GM12891 (cell line): ENCODE measurements around the gene ARHGAP40.

Experiments
- DNase-seq: peaks from one replicate; pipeline ENCODE4 v3.0.0; 2011; ENCODE audit warnings: low spot score; ENCODE audit not compliant: insufficient read length
- FAIRE-seq: peaks from 2 replicates; lab custom pipeline; 2011; peaks lifted over from hg19 to GRCh38; lab: Jason Lieb, UNC
- PAX5 ChIP-seq: IDR thresholded peaks from 2 replicates; pipeline ENCODE4 v1.6.1; 2011; ENCODE audit warnings: low read length, moderate library complexity, mild to moderate bottlenecking; ENCODE audit not compliant: insufficient read depth, severe bottlenecking
- POLR2A ChIP-seq: IDR thresholded peaks from 2 replicates; pipeline ENCODE4 v1.6.1; 2011; ENCODE audit warnings: low read depth, low read length, control low read depth
- POLR2AphosphoS5 ChIP-seq: IDR thresholded peaks from 2 replicates; pipeline ENCODE4 v1.6.1; 2011; ENCODE audit warnings: low read depth, low read length, control low read depth
- POU2F2 ChIP-seq: IDR thresholded peaks from 2 replicates; pipeline ENCODE4 v1.6.1; 2011; ENCODE audit warnings: low read depth, mild to moderate bottlenecking, control low read depth, low read length, moderate library complexity
- SPI1 ChIP-seq: IDR thresholded peaks from 2 replicates; pipeline ENCODE4 v1.6.1; 2011; ENCODE audit warnings: low read depth, low read length, control low read depth
- TAF1 ChIP-seq: IDR thresholded peaks from 2 replicates; pipeline ENCODE4 v1.6.1; 2011; ENCODE audit warnings: low read depth, low read length, control low read depth

ARHGAP40 gene

DNA sequence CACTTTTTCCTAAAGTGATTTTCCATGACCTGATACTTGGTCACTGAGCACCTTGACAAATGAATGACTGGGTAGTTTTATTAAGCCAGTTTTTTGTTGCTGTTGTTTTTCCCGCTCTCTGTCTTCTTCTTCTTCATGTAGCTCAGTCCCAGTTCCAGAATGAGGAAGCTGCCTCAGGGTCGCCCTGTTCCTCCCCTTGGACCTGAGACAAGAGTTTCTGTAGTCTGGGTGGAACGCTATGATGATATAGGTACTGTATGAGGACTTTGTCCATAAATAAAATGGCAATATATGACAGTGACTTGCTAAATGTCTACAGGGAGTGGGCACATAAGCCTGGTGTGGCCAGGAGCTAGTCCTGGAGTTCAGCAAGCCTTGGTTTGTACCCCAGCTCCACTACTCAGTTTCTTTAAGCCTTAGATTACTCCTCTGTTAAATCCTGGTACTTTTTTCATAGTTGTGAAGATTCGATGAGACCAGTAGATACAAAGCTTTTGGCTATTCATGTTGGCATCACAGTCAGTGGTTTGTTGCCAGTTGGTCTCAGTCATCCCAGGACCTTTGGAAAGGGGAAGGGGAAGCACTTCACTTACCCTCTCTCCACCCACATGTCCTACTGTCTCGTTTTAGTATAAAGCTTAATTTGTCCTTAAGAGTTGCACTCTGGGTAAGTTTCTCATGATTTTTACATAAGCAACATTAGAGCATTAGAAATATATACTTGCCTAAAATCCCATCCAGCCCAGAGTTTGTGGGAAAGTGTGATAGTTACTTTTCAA, 31.7 kb upstream of the ARHGAP40 start:
- DNase-seq (no peak), FAIRE-seq (no peak)
- TF ChIP-seq POLR2AphosphoS5, result no peak
- no peak for TF ChIP-seq PAX5
- TF ChIP-seq TAF1, result no peak
- no peak for TF ChIP-seq POU2F2
- TF ChIP-seq SPI1, result no peak
- TF ChIP-seq POLR2A, result no peak

DNA sequence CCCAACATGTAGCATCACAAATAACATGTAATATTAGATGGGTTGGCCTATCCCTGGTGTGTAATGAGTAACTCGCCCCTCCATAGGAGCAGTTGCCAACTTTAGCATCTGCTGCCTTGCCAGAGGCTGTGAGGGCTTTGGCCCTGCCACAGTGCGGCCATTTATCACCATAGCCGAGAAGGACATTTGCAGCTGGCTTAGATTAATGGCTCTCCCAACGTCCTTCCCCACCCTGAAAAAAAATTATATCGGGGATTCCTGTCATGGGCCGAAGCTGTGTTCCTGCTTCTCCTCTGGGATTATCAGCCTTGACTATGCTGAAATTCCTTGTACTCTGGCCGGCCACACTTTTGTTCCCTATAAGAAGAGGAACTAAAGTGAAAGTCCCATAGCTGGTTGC, 28.2 kb upstream of the ARHGAP40 start:
- FAIRE-seq (no peak), DNase-seq (no peak)
- TF ChIP-seq POU2F2, result no peak
- TF ChIP-seq TAF1, result no peak
- no peak for TF ChIP-seq SPI1
- TF ChIP-seq PAX5, result no peak
- TF ChIP-seq POLR2AphosphoS5, result no peak
- no peak for TF ChIP-seq POLR2A

DNA sequence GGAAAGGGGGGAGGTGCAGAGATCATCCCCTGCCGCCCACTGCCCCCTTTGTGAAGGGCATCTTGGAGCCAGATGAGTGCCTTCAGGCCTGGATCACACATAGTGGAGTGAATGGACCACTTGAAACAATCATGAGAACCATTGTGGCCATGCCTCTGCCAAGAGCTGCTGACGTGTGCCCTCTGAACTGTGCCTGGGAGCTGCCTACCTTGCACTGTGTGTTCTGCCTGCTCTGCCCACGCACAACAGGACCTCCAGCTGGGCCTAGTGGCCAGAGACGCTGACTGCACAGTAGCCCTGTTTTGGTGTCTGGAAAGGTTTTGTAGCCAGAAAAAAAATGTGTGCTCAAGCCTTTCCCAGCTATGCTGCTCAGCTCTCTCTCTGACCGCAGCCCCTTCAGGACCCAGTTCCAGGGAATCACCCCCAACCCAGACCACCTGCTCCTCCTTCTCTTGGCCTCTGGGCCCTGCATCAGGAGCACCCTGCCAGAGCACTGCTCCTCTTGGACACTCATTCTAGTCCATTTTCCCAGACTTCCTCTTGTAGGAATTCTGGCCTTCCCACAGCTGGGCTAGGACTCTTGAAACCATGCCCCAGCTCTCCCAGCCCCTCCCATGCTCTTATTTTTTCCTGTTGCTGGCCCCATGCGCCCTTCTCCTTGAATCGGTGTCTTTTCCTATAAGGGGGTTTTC, 22.2 kb upstream of the ARHGAP40 start:
- DNase-seq, result no peak
- no peak for TF ChIP-seq POLR2AphosphoS5
- TF ChIP-seq POLR2A, result no peak
- no peak for TF ChIP-seq POU2F2
- no peak for TF ChIP-seq SPI1
- TF ChIP-seq TAF1, result no peak
- no peak for TF ChIP-seq PAX5
- no peak for FAIRE-seq

DNA sequence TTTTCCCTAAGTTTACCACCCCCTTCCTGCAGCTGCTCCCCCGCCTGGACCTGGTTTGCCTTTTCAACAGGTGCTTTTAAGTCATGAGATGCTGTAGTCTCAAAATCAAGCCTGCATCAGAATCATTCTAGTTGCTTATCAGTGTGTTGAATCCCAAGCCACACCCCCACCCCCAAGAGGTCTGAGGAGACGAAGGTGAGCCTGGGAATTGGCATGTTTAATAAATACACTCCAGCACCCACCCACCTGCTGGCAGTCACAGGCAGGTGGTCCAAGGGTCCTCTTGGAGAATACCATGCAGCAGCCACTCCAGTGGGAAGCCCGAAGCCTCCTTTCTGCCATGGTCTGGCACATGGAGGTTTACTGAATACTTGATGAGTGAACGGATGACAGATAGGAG, 21.7 kb upstream of the ARHGAP40 start:
- FAIRE-seq, result no peak
- TF ChIP-seq POLR2A (no peak), POU2F2 (no peak), PAX5 (no peak), TAF1 (no peak), SPI1 (no peak), POLR2AphosphoS5 (no peak)

DNA sequence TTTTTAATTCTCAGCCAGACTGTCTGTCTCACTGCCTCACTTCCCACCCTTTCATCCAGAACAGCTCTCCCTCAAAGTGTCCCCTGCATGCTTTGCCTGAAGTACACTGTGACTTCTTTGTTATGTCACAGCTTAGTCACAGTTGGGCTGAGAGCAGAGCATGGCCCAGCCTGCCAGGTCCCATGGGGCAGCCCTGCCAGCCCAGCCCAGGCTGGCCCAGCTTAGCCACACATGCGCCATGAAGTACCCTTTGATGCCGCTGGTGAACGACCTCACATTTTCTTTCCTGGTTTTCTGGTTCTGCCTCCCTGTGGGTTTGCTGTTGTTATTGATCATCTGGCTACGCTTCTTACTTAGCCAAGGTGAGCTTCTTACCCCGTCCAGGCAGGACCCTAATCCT, 20.6 kb upstream of the ARHGAP40 start, which contains the start of gene ADIG:
TSS of gene ADIG (plus strand) at position 185 of the 400 bp plus-strand sequence. CDS start at position 239, 54 bp downstream.
- DNase-seq, result no peak
- TF ChIP-seq POLR2AphosphoS5 (no peak), POU2F2 (no peak), PAX5 (no peak), TAF1 (no peak), SPI1 (no peak)
- no peak for FAIRE-seq

More for the DNA sequence above, 21.7 kb upstream of the ARHGAP40 start:
- DNase-seq, result no peak

DNA sequence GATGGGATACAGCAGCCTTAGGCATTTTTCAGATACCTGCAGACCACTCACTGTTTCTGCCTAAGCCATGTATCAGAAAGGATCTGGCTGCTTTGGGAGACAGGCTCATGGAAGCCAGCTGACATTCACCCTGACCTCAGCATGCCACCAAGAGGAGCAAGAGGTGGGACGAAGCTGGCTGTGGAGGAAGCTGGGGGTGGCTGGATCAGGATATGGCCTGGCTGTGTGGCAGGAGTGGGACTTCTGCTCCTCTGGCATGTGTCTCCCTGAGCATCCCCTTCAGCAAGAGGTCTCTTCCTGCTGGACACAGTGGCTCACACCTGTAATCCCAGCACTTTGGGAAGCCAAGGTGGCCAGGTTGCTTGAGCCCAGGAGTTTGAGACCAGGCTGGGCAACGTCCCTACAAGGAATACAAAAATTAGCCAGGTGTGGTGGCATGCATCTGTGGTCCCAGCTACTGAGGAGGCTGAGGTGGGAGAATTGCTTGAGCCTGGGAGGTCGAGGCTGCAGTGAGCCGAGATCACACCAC, 19.7 kb upstream of the ARHGAP40 start:
- no peak for FAIRE-seq
- no peak for DNase-seq
- TF ChIP-seq SPI1, result no peak
- TF ChIP-seq POLR2A, result no peak
- no peak for TF ChIP-seq TAF1
- TF ChIP-seq PAX5, result no peak
- TF ChIP-seq POU2F2, result no peak
- no peak for TF ChIP-seq POLR2AphosphoS5

DNA sequence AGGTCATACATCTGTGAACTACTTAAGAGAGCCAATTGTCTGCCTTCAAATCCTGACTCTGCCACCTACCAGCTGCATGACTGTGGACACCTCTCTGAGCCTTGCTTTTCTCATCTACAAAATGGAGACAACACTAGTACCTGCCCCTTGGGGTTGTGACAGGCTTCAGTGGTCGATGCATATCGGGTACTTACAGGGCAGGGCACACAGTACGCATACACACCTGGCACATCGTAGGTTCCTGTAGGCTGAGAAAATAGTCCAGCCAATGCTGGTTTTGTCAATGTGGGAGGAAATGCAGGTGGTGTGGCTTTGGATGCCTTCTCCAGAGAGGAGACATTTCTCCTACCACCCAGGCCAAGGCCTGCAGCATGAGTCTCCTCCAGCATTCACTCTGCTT, 18.3 kb upstream of the ARHGAP40 start:
- no peak for FAIRE-seq
- DNase-seq, result no peak
- TF ChIP-seq POU2F2, result no peak
- no peak for TF ChIP-seq POLR2AphosphoS5
- TF ChIP-seq POLR2A, result no peak
- TF ChIP-seq SPI1, result no peak
- no peak for TF ChIP-seq TAF1
- TF ChIP-seq PAX5, result no peak

DNA sequence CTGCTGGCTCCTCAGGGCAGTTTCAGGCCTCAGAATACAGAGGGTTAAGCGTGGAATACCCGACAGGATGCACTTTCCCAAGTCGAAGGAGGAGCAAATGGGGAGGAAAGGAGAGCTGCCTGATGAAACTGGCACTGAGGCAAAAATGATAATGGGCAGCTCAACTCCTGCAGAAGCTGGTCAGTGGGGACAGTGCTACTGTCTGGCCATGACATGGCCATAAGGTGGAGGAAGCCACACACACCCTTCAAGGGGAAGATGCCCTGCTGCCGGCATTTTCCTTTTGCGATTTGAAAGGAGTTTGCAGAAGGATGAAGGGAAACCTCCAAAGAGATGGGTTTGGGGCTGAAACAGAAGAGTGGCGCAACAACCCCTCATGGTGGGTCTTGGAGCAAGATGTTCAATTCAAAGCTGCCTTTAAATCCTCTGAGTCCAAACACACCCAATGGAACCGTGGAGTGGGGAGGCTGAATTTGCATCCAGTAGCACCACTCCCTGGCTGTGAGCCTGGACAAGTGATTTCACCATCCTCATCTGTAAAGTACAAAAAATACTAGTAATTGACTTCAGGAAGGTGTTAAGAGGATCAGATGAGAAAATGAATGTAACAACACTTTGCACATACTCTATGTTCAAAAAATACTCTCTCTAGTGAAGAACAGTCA, 17.4 kb upstream of the ARHGAP40 start:
- no peak for FAIRE-seq

More for the DNA sequence above, 17.4 kb upstream of the ARHGAP40 start:
- no peak for DNase-seq
- TF ChIP-seq POU2F2, result no peak
- TF ChIP-seq SPI1, result no peak
- no peak for TF ChIP-seq TAF1
- no peak for TF ChIP-seq PAX5
- TF ChIP-seq POLR2A, result no peak
- no peak for TF ChIP-seq POLR2AphosphoS5
